Stimulated activated CD4-positive, alpha-beta T cell treated with anti-CD3 and anti-CD28 coated beads, TNF-alpha, amount 100 ng/mL, for 4 hours (primary cell): ENCODE data around the gene PRKCE.

Experiments
- DNase-seq, 3 experiments: peaks; one replicate each; pipeline ENCODE4 v3.0.0-alpha.2; 2020; ENCODE audit warnings: low read depth in 3 of 3

Gene PRKCE

DNA sequence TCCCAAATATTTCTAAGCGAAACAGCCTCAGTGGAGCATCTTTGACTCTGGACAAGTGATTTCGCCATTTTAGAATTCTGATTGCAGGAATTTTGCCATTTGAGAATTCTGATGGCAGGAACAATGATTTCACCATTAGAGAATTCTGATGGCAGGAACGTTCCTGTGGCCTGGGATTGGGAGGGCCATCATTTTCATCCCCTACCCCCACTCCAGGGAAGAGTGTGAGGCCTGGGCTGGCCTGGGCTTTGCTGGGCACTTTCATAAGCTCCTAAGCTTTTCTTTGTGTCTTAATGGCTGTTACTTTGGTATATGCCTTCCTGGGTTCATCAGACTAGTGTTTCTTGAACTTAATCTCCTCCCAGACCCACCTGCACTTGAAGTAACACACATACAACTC lies 516.4 kb downstream of the PRKCE start:
- DNase-seq, result no peak

DNA sequence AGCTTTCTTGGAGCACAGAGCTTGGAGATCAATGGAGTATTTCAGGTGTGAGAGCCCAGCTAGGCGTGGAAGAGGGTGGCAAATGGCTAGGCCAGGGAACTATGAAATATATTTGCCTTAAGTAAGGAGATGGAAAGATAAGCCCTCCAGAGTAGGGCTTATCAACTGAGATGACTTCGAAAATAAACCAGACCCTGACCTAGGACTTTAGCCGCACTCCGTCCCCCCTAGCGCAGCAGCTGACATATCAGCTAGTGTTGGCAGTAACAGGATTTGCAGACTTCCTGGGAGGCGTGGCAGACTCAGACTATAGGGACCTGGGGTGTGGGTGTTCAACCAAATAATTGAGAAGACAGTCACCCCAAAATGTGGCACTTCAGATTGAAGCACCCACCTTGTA lies 518.0 kb downstream of the PRKCE start:
- DNase-seq, result no peak

DNA sequence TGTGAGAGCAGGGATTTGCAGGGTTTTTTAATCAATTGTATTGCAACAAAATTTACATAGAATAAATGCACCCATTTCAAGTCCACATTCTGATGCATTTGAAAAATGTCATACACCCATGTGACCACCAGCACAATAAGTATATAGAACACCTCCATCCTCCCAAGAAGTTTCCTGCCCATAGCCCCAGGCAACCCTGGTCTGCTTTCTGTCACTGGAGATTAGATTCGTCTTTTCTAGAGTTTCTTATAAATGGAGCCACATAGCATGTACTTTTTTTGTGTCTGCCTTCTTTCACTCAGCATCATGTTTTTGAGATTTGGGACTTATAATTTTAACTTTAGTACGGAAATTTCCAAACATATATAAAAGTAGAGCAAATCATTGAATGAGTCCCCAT lies 518.6 kb downstream of the PRKCE start:
- no peak for DNase-seq

DNA sequence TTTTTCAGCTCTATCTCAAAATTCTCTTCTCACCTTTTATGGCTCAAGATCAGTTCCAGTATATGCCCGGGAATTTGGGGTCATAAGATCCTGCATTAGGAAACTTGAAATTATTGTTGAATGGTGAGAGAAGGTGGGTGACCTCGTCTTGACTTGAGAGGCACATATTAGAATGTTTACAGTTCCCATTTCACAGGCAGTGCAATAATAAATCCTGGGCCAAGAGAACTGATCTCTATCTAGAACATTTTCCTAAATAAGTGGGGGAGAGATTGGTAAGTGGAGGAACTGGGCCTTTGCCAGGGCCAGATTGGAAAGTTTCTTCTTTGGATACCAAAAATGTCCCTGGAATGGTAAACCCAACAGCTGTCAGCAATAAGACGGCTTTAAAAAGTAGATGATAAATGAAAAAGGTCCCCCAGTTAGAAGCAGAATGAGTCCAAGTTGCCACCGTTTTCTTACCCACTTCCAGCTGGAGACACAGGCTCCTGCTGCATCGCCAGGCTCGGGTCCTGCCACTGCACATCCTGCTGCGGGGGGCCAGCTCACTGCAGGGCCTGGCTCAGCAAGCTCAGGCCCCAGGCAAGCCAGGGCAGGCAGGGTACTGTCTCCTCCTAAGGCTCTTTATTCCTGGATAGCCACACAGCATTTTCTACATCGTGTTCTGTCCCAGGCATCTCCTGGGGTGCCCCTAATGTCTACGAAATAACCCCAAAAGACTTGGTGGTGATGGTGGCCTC lies 519.3 kb downstream of the PRKCE start:
- DNase-seq, result no peak

DNA sequence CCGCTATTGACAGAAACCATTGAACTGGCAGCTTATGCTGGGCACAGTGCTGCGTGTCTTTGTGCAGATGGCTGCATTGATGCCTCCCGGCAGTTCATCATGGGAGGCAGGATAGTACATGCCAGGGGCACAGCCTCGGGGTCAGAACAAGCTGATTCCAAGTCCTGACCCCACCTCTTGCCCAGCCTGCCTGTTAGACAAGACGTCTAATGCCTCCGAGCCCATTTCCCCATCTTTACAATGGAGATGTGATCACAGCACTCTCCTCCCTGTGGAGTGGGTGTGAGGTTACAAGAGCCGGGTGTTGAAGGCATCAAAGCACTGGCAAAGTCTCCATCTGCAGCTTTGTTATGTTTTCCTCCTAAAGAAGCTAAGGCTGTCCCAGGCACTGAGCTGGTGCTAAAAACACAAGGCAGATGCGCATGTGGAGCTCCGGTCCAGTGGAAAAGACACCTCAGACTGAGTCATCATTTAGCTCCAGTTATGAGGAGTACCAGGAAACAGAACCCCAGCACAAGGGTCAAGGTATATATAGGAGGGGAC lies 520.0 kb downstream of the PRKCE start:
- DNase-seq, result no peak

DNA sequence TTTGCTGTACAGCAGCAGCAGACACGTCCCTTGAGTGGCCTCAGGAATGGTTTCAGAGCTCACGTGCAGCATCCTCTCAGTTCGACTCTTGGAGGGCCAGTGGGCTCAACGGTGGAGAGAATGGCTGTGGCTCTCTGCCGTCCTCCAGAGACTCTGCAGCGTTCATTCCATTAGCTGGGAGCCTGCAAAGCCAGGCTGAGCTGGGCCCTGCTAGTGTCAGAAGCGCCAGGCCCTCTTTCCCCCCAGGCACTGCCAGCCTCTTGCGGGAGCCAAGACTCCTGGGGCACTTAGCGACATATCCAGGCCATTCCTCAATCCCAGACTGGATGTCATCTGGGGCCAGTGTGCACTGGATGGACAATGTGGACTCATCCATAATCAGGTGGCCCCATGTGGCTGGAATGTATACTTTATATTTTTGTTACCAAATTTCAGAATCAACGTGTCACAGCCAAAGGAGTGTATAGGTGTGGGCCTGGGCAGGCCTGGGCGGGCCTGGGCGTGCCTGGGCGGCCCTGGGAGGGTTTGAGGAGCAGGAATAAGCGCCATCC lies 520.6 kb downstream of the PRKCE start:
- DNase-seq, result no peak

DNA sequence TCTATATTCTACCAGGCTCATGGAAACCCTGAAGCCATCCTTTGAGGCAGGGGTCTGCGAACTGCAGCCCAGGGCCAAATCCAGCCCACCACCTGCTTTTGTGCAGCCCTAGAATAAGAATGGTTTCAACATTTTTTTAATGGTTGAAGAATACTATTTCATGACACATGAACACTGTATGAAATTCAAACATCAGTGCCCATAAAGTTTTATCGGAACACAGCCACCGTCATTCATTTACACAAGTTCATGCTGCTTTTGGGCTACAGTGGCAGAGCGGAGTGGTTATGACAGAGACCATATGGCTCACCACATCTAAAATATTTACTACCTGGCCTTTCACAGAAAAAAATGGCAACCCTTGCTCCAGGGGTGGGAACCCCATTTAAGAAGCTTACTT lies 521.6 kb downstream of the PRKCE start:
- DNase-seq, result no peak

DNA sequence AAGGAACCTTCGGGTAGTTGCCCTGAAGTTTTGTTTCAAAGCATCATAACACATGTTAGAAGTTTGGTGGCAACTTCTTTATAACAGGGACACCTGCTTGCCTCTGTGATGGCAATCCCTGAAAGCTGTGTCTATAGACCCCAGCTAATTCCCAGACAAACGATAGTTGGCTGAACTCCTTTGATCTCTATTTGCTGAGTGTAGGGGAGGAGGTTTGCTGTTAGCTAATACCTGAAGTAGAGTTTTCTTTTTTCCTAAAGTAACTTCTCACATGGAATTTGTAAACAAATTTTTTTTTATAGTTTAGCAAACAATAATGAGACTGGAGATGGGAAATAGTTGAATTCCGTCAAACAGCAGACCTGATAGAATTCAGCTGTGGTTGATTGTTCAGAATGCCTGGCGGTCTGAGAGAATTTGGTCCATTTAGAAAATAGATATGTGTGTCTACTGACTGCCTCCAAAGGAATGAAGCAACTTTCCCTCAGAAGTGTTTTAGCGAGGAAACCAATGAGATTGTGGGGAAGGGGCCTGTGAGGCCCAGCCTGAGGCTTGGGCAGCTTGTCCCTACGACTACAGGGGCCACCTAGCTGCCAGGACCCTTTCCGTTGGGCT lies 522.3 kb downstream of the PRKCE start:
- DNase-seq, result no peak

DNA sequence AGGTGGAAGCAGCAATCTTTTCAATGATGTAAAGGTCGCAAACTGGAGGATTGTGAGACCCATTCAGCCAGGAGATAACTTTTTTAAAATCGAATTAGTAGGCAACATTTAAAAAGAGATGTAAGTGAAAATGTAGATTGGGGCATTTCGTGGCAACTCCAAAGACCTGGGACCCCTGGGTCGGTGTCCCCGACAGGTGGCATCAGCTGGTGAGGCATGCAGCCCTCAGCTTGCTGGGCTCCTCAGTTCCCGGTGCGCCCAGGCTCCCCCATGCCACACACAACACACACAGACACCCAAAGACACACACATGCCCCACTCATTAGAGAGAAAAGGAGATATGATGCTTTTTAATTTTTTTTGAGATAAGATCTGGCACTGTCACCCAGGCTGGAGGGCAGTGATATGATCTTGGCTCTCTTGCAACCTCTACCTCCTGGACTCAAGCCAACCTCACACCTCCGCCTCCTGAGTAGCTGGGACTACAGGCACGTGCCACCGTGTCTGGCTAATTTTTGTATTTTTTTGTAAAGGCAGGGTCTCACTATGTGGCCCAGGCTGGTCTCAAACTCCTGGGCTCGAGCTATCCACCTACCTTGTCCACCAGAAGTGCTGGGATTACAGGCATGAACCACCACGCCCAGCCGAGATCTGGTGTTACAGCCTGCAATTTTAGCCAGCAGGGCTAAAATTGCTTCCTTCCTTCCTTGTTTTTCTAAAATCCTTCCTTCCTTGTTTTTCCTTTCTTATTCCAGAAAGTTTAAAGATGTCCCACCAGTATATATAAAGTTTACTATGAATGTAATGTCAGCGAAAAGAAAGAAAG lies 523.1 kb downstream of the PRKCE start:
- no peak for DNase-seq

DNA sequence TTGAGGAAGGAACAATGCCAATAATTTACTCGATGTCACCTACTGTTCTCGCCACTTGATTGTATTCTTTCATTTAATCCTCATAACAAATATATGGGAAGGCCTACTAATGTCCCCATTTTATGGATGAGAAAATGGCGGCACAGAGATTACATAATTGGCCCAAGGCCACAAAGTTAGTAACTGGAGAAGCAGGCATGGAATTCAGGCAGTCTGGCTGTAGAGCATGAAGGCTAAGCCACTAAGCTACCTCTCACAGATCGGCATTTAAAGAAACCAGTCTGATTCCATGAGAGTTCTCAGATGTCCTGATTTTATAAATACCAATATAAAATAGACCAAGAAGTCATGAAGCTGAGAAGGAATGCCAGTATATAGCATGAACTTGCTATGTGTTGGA lies 523.9 kb downstream of the PRKCE start:
- no peak for DNase-seq

DNA sequence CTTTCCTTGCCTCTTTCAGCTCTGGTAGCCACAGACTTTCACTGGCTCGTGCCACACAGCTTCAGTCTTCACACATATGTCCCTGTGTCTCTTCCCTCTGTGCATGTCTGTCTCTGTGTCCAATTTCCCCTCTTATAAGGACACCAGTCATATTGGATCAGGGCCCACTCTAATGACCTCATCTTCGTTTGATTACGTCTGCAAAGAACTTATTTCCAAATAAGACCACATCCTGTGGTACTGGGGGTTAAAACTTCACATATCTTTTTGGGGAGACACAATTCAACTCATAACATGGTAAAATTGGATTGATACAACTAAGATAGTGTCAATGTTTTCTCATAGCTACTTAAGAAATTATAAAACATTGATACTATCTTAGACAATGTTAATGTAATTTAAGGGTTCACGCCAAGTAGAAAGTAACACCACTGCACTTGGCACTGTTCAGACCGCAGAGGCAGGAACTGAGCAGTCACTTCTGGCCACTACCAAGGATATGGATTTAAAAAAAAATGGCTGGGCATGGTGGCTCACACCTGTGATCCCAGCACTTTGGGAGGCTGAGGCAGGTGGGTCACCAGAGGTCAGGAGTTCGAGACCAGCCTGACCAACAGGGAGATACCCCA lies 526.1 kb downstream of the PRKCE start:
- no peak for DNase-seq

DNA sequence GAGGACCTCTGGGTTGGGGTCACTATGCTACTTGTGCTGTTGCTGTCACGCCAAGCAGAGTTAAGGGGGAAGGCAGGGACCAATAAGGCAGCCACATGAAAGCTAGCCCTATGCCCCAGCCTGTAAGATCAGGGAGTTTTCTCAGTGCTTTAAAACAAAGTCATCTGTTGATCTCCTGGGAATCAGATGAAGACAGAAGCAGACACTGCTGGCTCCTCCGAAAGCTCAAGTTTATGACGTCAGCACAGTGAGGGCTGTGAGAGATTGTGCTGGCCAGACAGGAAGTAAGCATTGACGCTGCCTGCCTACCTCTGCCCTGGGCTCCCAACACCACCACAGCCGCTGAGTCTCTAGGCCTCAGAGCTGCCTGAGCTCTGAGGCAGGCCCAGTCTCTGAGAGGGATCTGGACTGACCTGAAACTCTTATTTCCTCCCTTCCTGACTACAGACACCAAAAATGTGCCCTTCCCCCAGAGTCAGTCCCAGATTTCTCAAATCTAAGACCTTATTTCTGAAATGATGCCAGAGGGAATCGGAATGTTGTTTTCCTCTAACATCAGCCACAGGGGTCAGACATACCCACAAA lies 527.7 kb downstream of the PRKCE start:
- peak in 2 of 3 experiments; percentile 5 to 6 for DNase-seq

DNA sequence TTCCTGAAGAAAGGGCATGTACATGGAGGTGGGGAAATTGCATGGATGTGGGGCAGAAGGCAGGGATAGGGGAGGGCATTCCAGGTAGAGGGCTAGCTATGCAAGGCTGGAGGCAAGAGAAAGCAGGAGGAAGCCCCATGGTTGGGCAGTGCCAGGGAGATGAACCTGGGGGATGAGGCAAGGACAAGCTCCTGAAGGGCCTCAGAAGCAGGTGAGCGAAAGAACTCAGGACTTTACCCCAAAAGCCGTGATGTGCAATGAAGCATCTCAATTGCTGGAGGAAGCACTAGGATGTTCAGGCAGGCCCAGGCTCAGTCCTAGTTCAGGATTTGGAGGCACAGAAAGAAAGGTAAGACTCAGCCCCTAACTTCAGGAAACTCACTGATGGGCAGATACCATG lies 528.7 kb downstream of the PRKCE start:
- no peak for DNase-seq

DNA sequence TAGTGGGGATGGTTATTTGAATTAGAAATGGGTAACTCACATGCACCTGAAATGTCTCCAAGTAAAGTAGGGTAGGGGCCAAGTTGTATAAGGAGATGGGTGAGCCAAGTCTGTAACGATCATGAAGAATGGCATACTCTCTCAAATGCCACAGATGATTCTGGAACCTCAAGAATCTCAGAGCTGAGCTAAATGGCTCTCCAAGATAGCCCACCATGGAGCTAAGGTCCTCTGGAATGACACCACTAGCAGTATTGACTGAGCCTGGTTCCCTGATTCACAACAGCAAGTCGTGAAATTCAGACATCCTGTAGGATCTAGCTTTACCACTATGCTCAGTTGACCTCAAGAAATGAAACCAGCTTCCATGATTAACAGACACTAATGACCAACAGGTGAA lies 529.8 kb downstream of the PRKCE start:
- no peak for DNase-seq

DNA sequence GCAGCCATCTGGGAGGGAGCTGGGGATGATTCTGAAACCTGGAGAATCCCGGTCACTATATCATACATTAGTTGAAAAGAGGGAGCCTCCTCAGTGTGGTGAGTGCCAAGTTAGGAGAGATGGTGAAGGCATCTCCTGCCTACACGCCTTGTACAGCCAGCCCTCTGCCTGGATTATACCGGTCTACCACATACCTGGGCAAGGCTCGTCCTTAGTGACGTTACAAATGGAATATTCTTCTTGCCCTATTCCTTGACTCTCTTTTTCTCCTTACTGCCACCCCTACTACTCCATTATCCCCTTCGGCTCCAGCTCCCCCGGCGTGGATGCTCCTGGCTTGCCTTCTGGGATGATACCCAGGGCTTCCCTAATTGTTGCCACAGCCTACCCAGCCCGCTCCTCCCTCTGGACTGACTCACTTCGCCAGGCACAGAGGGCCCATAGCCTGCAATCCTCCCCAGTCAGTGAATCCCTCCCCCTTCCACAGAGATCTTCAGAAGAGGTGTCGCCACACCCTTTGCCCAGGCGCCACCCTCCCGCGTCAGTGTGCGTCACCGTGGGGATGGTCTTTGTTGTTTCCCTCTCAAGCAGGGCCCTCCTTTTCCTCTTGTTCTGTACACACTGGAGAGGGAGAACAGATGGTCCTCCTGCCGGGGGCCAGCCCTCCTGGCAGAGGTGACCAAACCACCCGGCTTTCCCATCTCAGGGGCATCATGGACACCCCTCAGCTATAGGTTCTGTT lies 530.5 kb downstream of the PRKCE start:
- DNase-seq, result no peak

DNA sequence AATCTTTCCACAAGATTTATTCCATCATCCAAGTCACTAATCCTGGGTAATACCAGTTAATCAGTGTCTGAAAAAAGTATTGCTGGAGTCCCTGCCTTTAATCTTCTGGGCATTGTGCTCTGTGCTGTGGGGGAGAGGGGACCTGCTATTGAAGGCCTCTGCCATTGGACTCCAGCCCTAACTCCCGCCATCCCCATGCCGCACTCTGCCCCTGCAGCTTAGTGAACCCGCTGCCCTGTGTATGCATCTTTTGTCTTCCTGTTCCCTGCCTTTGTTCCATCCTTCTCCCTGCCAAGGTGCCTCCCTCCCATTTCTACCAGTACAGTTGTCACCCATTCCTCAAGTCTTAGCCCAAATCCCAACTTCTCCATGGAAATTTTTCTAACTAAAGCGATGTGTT lies 532.0 kb downstream of the PRKCE start:
- DNase-seq, result no peak

DNA sequence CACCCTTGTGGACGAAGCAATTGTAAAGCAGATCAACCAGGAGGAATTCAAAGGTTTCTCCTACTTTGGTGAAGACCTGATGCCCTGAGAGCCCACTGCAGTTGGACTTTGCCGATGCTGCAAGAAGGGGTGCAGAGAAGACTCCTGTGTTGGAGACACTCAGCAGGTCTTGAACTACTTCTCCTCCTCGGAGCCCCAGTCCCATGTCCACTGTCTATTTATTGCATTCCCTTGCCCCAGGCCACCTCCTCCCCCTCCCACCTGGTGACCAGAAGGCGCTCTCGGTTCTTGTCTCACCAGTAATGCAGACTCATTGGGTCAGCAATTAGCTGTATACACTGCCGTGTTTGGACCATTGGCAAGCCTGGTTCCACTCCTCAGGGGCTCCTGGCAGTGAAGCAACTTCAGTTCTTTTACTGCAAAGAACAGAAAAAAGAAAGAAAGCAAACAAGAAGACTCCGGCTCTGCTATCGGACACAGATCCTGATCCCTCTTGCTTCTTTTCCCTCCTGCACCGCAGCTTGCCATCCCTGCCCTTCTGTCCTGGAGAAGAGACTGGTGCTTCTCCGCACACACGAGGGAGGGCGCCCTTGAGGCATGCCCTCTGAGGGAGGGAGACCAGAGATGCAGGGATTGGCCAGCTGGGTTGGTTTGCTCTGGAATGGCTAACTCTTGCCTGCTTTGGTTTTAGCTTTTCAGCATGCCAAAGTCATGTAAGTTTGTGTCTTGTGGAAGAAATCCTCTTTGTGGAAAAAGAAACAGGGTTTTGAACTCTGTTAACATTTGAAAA lies 533.5 kb downstream of the PRKCE start:
- DNase-seq, result no peak

DNA sequence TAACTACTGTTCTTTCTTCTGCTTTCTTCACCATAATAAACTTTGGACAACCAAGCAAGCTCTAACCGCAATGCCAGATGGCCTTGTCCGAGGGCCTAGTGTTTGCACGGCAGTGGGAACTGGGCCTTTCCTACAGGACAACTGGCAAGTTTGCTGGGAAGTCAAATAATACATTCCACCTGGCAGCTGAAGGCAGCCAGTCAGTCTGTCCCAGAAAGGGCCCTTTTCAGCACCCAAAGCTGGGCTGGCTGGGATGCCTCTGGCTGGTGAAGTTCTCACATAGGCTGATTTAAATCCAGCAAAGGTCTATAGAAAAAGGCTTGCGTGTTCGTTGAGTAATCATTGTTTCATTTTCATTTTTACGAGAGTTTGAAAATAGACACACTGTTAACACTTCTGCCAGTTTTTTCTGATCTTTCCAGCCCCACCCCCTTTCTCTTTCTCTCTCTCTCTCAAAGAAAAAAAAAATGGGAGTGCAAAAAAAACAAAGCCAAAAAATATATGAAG lies 535.7 kb downstream of the PRKCE start:
- peak in 1 of 3 experiments; percentile 19 for DNase-seq

DNA sequence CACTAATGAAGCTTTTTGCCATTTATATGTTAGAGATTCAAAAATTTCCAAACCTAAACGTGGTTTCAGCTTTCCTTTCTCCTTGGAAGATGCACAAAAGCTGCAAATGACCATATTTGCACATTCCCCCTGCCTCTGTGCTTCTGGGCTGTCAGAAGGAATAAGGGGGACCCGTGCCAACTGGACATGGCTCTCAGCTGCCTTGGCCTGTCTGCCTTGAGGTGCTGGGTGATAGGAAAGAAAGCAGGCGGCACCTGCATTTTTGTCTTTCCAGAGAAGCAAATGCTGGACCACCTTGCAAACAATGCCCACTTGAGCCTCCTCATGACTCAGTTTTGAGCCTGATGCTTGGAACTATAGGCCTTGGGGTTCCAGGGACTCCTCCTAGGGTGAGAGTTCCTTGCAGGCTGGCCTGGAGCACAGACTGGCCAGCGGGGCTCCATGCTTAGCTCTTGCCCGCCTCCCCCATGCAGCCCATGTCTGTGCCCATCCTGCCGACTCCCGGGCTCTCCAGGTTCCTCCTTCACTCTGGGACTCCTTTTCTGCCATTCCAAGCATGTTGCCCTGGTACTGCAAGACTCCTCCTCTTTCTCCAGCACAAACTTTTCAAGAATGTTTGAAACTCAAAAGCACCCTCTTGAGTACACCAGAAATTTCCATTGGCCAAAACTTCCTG lies 536.7 kb downstream of the PRKCE start:
- no peak for DNase-seq
